DMS53 (cell line): Measurements from ENCODE around the gene MAGEB2.
"Not testable (repeated sequence)": the region's sequence is repeated elsewhere in the genome, so short reads cannot be mapped to it uniquely, and the experiment has no call there.

Experiments used
- DNase-seq: peaks from one replicate; lab custom pipeline; 2025; lab: John Stamatoyannopoulos, UW

Gene MAGEB2

GRCh38 chrX:30215357-30215843, at the start of gene MAGEB2:
TSS of gene MAGEB2 (plus strand) at chrX:30215563. CDS start at chrX:30218581, 3,018 bp downstream.
- peak; percentile 93 for DNase-seq

GRCh38 chrX:30170900-30171299, 44.5 kb upstream of the MAGEB2 start:
- no peak for DNase-seq

- no peak for DNase-seq
Measured at GRCh38 chrX:30181353-30181752, 34.0 kb upstream of the MAGEB2 start.

- DNase-seq: no peak
Measured at GRCh38 chrX:30183554-30183953, 31.8 kb upstream of the MAGEB2 start.

GRCh38 chrX:30190426-30190825, 24.9 kb upstream of the MAGEB2 start:
- DNase-seq: no peak

- not testable (repeated sequence) for DNase-seq
Measured at GRCh38 chrX:30193910-30194309, 21.5 kb upstream of the MAGEB2 start.

- DNase-seq: peak; percentile 55
Measured at GRCh38 chrX:30196322-30196721, 19.0 kb upstream of the MAGEB2 start.

GRCh38 chrX:30212172-30212571, 3.2 kb upstream of the MAGEB2 start:
- no peak for DNase-seq

GRCh38 chrX:30217465-30217864, 2.1 kb downstream of the MAGEB2 start:
- DNase-seq: no peak

GRCh38 chrX:30219372-30219771, 4.0 kb downstream of the MAGEB2 start:
- DNase-seq: peak; percentile 5

GRCh38 chrX:30220661-30221060, 5.3 kb downstream of the MAGEB2 start:
- no peak for DNase-seq

GRCh38 chrX:30224536-30224935, 9.2 kb downstream of the MAGEB2 start:
- DNase-seq: no peak

- no peak for DNase-seq
Measured at GRCh38 chrX:30228526-30228925, 13.2 kb downstream of the MAGEB2 start.

- DNase-seq: no peak
Measured at GRCh38 chrX:30230395-30230794, 15.0 kb downstream of the MAGEB2 start, which contains the start of gene MAGEB3. TSS of gene MAGEB3 (plus strand) at chrX:30230657. CDS start at chrX:30235925, 5,268 bp downstream.

- no peak for DNase-seq
Measured at GRCh38 chrX:30241724-30242415, 26.5 kb downstream of the MAGEB2 start, which contains the start of gene MAGEB4. TSS of gene MAGEB4 (plus strand) at chrX:30242000. CDS start at chrX:30242136, 136 bp downstream.

- peak; percentile 67 for DNase-seq
Measured at GRCh38 chrX:30246769-30247489, 31.6 kb downstream of the MAGEB2 start, which contains the start of gene MAGEB1. TSS of gene MAGEB1 (plus strand) at chrX:30247146. CDS start at chrX:30250494, 3,348 bp downstream.

- DNase-seq: no peak
Measured at GRCh38 chrX:30248854-30249253, 33.5 kb downstream of the MAGEB2 start.

GRCh38 chrX:30253257-30253656, 37.9 kb downstream of the MAGEB2 start:
- no peak for DNase-seq

GRCh38 chrX:30259927-30260326, 44.6 kb downstream of the MAGEB2 start:
- no peak for DNase-seq

- no peak for DNase-seq
Measured at GRCh38 chrX:30261012-30261411, 45.6 kb downstream of the MAGEB2 start.

GRCh38 chrX:30262763-30263162, 47.4 kb downstream of the MAGEB2 start:
- DNase-seq: no peak
